K562 (cell line): ENCODE data around the gene SNRPD2. TPM values are rescaled to one million over a fixed set of nuclear protein-coding genes. Genes with fewer than 3 reads are reported as not detected.

Experiments
- ATAC-seq: fragments of 200-7000 bp; cut with Tn5 transposase; 3 replicates; pipeline ENCODE4 v1.9.1; 2020; ENCODE audit warnings: moderate library complexity
- BruUV-seq: library from RNA; stranded (reverse); fragments of 400-500 nt; replicated peaks from 2 replicates; lab custom pipeline; 2021; lab: Mats Ljungman, UMichigan
- CTCF ChIA-PET: fragments of 300-600 bp; formaldehyde crosslinking; extraction: SDS; loops from one replicate; lab custom pipeline; 2021; ENCODE audit warnings: low intra/inter-chr PET ratio; lab: Yijun Ruan, JAX
- POLR2A ChIA-PET: fragments of 300-600, 350-650 bp; sonication (Branson Sonifier 250); formaldehyde crosslinking; extraction: SDS; loops from one replicate; lab custom pipeline; 2021; ENCODE audit warnings: antibody characterized with exemption, inconsistent platforms; lab: Yijun Ruan, JAX
- DNase-seq, 4 experiments: peaks; one replicate each; pipeline versions ENCODE4 v3.0.0 to v3.0.0-alpha.2; 2011 to 2018; ENCODE audit warnings: low spot score in 3 of 4, mixed read lengths in 3 of 4; ENCODE audit errors: extremely low read depth in 1 of 4
- FAIRE-seq: peaks from 2 replicates; lab custom pipeline; 2011; peaks lifted over from hg19 to GRCh38; lab: Jason Lieb, UNC
- H2AFZ ChIP-seq: 2 replicates; pipeline ENCODE4 v1.6.0; 2011; ENCODE audit warnings: low read depth, low read length, control low read depth, inconsistent platforms
- H3K27ac ChIP-seq: fragments of 200-600 bp; 3 replicates; pipeline ENCODE4 v1.8.0; 2011; ENCODE audit warnings: low read depth, mild to moderate bottlenecking, control low read depth, inconsistent platforms, low read length, moderate library complexity, mixed read lengths; ENCODE audit errors: extremely low read depth
- H3K27me3 ChIP-seq, 2 experiments: fragments of 300-600 bp in 1 of 2; 2 replicates in 1 of 2; 3 replicates in 1 of 2; pipeline versions ENCODE4 v1.6.0 to v1.8.0; 2011; ENCODE audit warnings: inconsistent platforms in 2 of 2, low read length in 2 of 2, mild to moderate bottlenecking in 1 of 2, mixed read lengths in 1 of 2, moderate library complexity in 1 of 2; ENCODE audit not compliant: control insufficient read depth in 2 of 2, insufficient read depth in 2 of 2
- H3K36me3 ChIP-seq: fragments of 300-600 bp; 3 replicates; pipeline ENCODE4 v1.8.0; 2011; ENCODE audit warnings: mild to moderate bottlenecking, low read length, inconsistent platforms; ENCODE audit not compliant: control insufficient read depth, insufficient read depth
- H3K4me1 ChIP-seq, 2 experiments: fragments of 200-600 bp in 1 of 2; replicated peaks in 1 of 2; 2 replicates in 1 of 2; 3 replicates in 1 of 2; pipeline versions ENCODE4 v1.5.1 to v1.8.0; 2011; ENCODE audit warnings: inconsistent platforms in 2 of 2, low read length in 2 of 2, mild to moderate bottlenecking in 1 of 2, mixed read lengths in 1 of 2, moderate library complexity in 1 of 2; ENCODE audit not compliant: control insufficient read depth in 2 of 2, insufficient read depth in 2 of 2
- H3K4me2 ChIP-seq: 2 replicates; pipeline ENCODE4 v1.6.1; 2011; ENCODE audit warnings: low read length, control low read depth, inconsistent platforms, mixed read lengths; ENCODE audit not compliant: insufficient read depth
- H3K4me3 ChIP-seq: fragments of 200-600 bp; sonication (generic), shearing (Covaris generic); 2 replicates; pipeline ENCODE4 v1.5.1; 2016; ENCODE audit warnings: control low read depth, inconsistent platforms
- H3K79me2 ChIP-seq: fragments of 200-600 bp; 3 replicates; pipeline ENCODE4 v1.8.0; 2011; ENCODE audit warnings: low read length, inconsistent platforms; ENCODE audit not compliant: control insufficient read depth, insufficient read depth
- H3K9ac ChIP-seq, 2 experiments: 2 replicates each; pipeline versions ENCODE4 v1.6.0 to v1.6.1; 2011; ENCODE audit warnings: low read depth in 2 of 2, low read length in 2 of 2, control low read depth in 1 of 2, inconsistent platforms in 1 of 2, mild to moderate bottlenecking in 1 of 2, mixed read lengths in 1 of 2; ENCODE audit not compliant: insufficient read depth in 1 of 2
- H3K9me1 ChIP-seq: one replicate; pipeline ENCODE4 v1.6.0; 2011; ENCODE audit warnings: inconsistent platforms, mild to moderate bottlenecking, low read length, moderate library complexity; ENCODE audit not compliant: control insufficient read depth, insufficient read depth
- H3K9me3 ChIP-seq: replicated peaks from 2 replicates; pipeline ENCODE4 v1.5.1; 2011; ENCODE audit warnings: low read depth, low read length, inconsistent platforms; ENCODE audit not compliant: control insufficient read depth, insufficient read depth
- H4K20me1 ChIP-seq: replicated peaks from 2 replicates; pipeline ENCODE4 v1.6.1; 2011; ENCODE audit warnings: low read length, inconsistent platforms, mixed read lengths; ENCODE audit not compliant: control insufficient read depth, insufficient read depth
- CC2D1A ChIP-seq: fragments of 450-650 bp; IDR thresholded peaks from 2 replicates; pipeline ENCODE4 v1.6.1; 2017; ENCODE audit warnings: mild to moderate bottlenecking
- FOXP1 ChIP-seq: sonication (generic); formaldehyde crosslinking; IDR thresholded peaks from 2 replicates; pipeline ENCODE4 v1.8.0; 2022; ENCODE audit warnings: mild to moderate bottlenecking, missing genetic modification reagents
- NCOA2 ChIP-seq, 2 experiments: fragments of 450-650 bp; IDR thresholded peaks; 2 replicates each; pipeline ENCODE4 v1.6.1; 2018; ENCODE audit warnings: mild to moderate bottlenecking in 2 of 2, moderate library complexity in 1 of 2; ENCODE audit not compliant: partially characterized antibody in 2 of 2
- POLR2G ChIP-seq: fragments of 200-400 bp; formaldehyde crosslinking; IDR thresholded peaks from 2 replicates; pipeline ENCODE4 v1.6.1; 2017; ENCODE audit warnings: low read depth, mild to moderate bottlenecking, antibody characterized with exemption, low read length, moderate library complexity
- PYGO2 ChIP-seq: fragments of 450-650 bp; IDR thresholded peaks from 2 replicates; pipeline ENCODE4 v1.6.1; 2016; ENCODE audit warnings: mild to moderate bottlenecking, missing genetic modification characterization, moderate library complexity, missing compliant biosample characterization
- XRCC4 ChIP-seq: IDR thresholded peaks from one replicate; pipeline ENCODE4 v1.6.1; 2011; ENCODE audit not compliant: insufficient read depth, insufficient read length; ENCODE audit errors: extremely low read depth
- ZBED1 ChIP-seq: IDR thresholded peaks from 2 replicates; pipeline ENCODE4 v1.6.1; 2014
- ZNF121 ChIP-seq: sonication (generic); formaldehyde crosslinking; conservative IDR thresholded peaks from 2 replicates; pipeline ENCODE4 v1.8.0; 2022; ENCODE audit warnings: missing genetic modification reagents
- ZNF134 ChIP-seq: fragments of 250-450 bp; sonication (Bioruptor Pico); conservative IDR thresholded peaks from 2 replicates; pipeline ENCODE4 v1.4.0; 2020
- ZNF324 ChIP-seq: fragments of 250-450 bp; sonication (Bioruptor Pico); IDR thresholded peaks from 2 replicates; pipeline ENCODE4 v1.4.0; 2020; ENCODE audit warnings: mild to moderate bottlenecking
- WGBS: fragments of 100-300 bp; shearing (Covaris generic); methylation state at CpG from one replicate; pipeline ENCODE4 v1.1.6; 2016; ENCODE audit warnings: low coverage, mixed read lengths; ENCODE audit not compliant: insufficient coverage; ENCODE audit errors: missing lambda C conversion rate; 5-methylcytosine and 5-hydroxymethylcytosine counted together
- in situ Hi-C: fragments of 300-500 bp; cut with MboI; formaldehyde crosslinking; loops from 4 replicates; pipeline ENCODE4 v1.15.0; 2018; ENCODE audit warnings: inconsistent platforms, mixed read lengths
- intact Hi-C: fragments of 100-400 bp; cut with micrococcal nuclease; formaldehyde crosslinking; loops from 2 replicates; pipeline ENCODE4 v1.14.2; 2022
- polyA plus RNA-seq, 8 experiments: library from polyadenylated mRNA; depleted of rRNA in 4 of 8; stranded (reverse) in 5 of 8; unstranded in 3 of 8; fragments of >200 nt; fragmentation: Nextera tagmentation in 2 of 8; fragmentation: Illumina TruSeq in 1 of 8; extraction: Ambion mirVana in 2 of 8; extraction: Trizol in 1 of 8; gene quantifications; 2 replicates each; pipeline versions ENCODE4 v1.2.1 to v1.2.3, GENCODE V29; 2011 to 2014; ENCODE audit warnings: inconsistent platforms in 1 of 8, missing spikeins in 1 of 8
- total RNA-seq, 7 experiments: library from RNA; depleted of rRNA in 6 of 7; stranded (reverse); fragments of >200 nt in 6 of 7; fragmentation: Illumina TruSeq in 2 of 7; extraction: Trizol in 2 of 7; gene quantifications; 2 replicates each; pipeline versions ENCODE4 v1.2.1 to v1.2.3, GENCODE V29; 2011 to 2021; ENCODE audit warnings: low replicate concordance in 1 of 7

SNRPD2 gene
- total and polyA plus RNA-seq, 9 of the 15 experiments (the other 6 are each of a cell fraction or from before 2014, with no cell fraction given), result 728 to 4,411 (median 1,029) TPM

GRCh38 chr19:45713141-45713540 lies 21.4 kb upstream of the SNRPD2 start:
- intact Hi-C loops, result no loop called here
- peaks cover 48% of the 10 kb centered on the region for H3K79me2 ChIP-seq
- no peaks in the 10 kb centered on the region for H3K9me1 ChIP-seq
- ChIA-PET CTCF (no interaction called here), POLR2A (interaction anchor here (0.7 to 5.9 kb wide), 3 partner anchors 9 to 28 kb away, joined by 3 to 46 read pairs (median 3); no protein-coding TSS in a partner anchor)
- H4K20me1 ChIP-seq, result no peaks in the 10 kb centered on the region
- ATAC-seq (no peak), FAIRE-seq (no peak), DNase-seq (no peak)
- no peak overlapping the region for H3K27ac ChIP-seq
- H3K27me3 ChIP-seq, result no peaks in the 10 kb centered on the region
- H3K4me1 ChIP-seq, result peaks cover 14 to 26% of the 10 kb centered on the region in 2 experiments
- no peak for TF ChIP-seq CC2D1A
- no peak for TF ChIP-seq XRCC4
- no peak for TF ChIP-seq PYGO2
- no peak for TF ChIP-seq NCOA2 (IDR thresholded peaks at IDR 0.05; ENCODE audit: partially characterized antibody in 2 of 2)
- no peak overlapping the region for H2AFZ ChIP-seq
- in situ Hi-C loops, result no loop called here
- no peak overlapping the region for H3K9ac ChIP-seq
- no peaks in the 10 kb centered on the region for H3K9me3 ChIP-seq
- H3K4me2 ChIP-seq, result no peak overlapping the region
- BruUV-seq, result no TSS peak
- WGBS, result 100% methylated on average over 10 of the region's 15 CpGs
- peaks cover 41% of the 10 kb centered on the region; the same call in 2 of the 3 replicates for H3K36me3 ChIP-seq
- no peak overlapping the region for H3K4me3 ChIP-seq

GRCh38 chr19:45712699-45713067 lies 20.9 kb upstream of the SNRPD2 start:
- DNase-seq, result no peak
- no peak for ATAC-seq
- CTCF ChIA-PET, result no interaction called here
- intact Hi-C loops, result no loop called here
- FAIRE-seq, result no peak
- POLR2A ChIA-PET, result interaction anchor here (0.6 to 5.9 kb wide), 5 partner anchors 8 to 28 kb away, joined by 3 to 46 read pairs (median 4); partner anchors contain the start of genes QPCTL and SNRPD2
- in situ Hi-C loops, result no loop called here
- 97% methylated on average over 21 of the region's 25 CpGs for WGBS
- Histone ChIP-seq H2AFZ (no peak overlapping the region), H3K36me3 (peaks cover 41% of the 10 kb centered on the region; the same call in 2 of the 3 replicates), H4K20me1 (no peaks in the 10 kb centered on the region), H3K9ac (no peak overlapping the region), H3K4me3 (no peak overlapping the region), H3K9me3 (no peaks in the 10 kb centered on the region), H3K4me2 (no peak overlapping the region), H3K4me1 (peaks cover 10 to 22% of the 10 kb centered on the region in 2 experiments; a peak in 4 of 5 replicates), H3K27ac (no peak overlapping the region), H3K79me2 (peaks cover 44% of the 10 kb centered on the region), H3K9me1 (no peaks in the 10 kb centered on the region), H3K27me3 (no peaks in the 10 kb centered on the region)
- BruUV-seq, result no TSS peak
- no peak for TF ChIP-seq ZNF324 (CRISPR knock-in tag)
- TF ChIP-seq ZNF134 (CRISPR knock-in tag), result 0 out of 2 replicates have a peak, but pooled peaks have one; percentile 26
- no peak for TF ChIP-seq ZNF121
- no peak for TF ChIP-seq ZBED1
- TF ChIP-seq POLR2G, result 0 out of 2 replicates have a peak, but pooled peaks have one; percentile 5
- TF ChIP-seq FOXP1 (CRISPR knock-in tag), result no peak
